ENCODE measurements around the gene RGS11.
"Not testable (repeated sequence)": the region's sequence is repeated elsewhere in the genome, so short reads cannot be mapped to it uniquely, and the experiment has no call there.

RGS11 gene

DNA sequence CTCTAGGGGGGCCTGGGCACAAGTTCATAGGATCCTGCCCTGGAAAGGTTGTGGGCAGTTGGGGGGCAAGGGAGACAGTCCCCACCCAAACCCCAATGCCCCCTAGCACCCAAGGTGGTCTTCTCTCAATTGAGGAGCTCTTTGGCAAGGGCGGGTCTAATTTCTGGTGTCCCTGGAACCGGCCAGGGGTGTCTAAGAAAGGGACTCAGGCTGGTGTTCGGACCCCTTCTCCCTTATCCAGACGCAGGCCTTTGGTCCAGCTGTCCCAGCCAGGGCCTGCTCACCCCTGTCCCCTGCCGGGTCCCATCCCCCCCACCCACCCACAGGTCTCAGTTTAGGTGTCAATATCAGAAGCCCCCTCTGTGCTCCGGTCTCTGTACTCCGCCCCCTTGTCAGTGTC is 3.8 kb upstream of the RGS11 start:
- no peak for DNase-seq

GRCh38 chr16:278863-279366 is 3.2 kb upstream of the RGS11 start:
- DNase-seq, result no peak

- no peak for DNase-seq
These were observed 808 bp upstream of the RGS11 start for GRCh38 chr16:276426-277077.

GRCh38 chr16:275041-275641 is 603 bp downstream of the RGS11 start:
- DNase-seq, result no peak

GRCh38 chr16:273547-274421 is 2.0 kb downstream of the RGS11 start:
- no peak for DNase-seq

GRCh38 chr16:272633-273546 is 2.9 kb downstream of the RGS11 start:
- no peak for DNase-seq

- no peak for DNase-seq
These were observed 5.1 kb downstream of the RGS11 start for GRCh38 chr16:270381-271255.

DNA sequence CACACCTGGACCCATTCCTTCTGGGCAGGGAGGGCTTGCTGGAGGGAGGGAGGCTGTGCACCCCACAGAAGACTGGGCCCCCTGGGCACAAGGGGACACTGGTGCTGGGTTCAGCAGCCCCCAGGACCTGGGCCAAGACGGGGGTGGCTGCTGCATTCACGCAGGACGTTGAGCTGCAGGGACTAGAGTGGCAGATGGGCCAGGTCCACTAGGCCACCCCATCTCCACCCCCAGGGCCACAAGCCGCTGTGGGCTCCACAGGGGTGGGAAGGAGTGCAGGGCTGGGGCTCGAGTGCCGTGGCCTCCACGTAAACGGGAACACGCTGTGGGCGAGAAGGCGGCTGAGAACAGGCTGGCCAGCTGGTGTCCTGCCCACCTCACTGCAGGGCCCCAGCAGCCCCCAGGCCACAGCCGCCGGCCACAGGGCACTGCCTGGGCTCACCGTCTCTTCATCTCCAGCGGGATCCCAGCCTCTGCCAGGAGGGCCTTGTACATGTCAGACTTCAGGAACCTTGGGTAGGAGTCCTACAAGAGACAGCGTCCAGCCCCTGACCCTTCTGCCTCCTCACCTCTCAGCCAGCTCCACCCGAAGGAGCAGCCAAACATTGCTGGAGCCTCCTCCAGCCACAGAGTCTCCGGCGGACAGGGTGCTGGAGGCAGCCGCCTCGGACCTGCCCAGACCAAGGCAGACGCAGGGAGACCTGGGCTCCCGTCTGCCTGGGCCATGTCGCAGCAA is 6.5 kb downstream of the RGS11 start:
- no peak for DNase-seq

DNA sequence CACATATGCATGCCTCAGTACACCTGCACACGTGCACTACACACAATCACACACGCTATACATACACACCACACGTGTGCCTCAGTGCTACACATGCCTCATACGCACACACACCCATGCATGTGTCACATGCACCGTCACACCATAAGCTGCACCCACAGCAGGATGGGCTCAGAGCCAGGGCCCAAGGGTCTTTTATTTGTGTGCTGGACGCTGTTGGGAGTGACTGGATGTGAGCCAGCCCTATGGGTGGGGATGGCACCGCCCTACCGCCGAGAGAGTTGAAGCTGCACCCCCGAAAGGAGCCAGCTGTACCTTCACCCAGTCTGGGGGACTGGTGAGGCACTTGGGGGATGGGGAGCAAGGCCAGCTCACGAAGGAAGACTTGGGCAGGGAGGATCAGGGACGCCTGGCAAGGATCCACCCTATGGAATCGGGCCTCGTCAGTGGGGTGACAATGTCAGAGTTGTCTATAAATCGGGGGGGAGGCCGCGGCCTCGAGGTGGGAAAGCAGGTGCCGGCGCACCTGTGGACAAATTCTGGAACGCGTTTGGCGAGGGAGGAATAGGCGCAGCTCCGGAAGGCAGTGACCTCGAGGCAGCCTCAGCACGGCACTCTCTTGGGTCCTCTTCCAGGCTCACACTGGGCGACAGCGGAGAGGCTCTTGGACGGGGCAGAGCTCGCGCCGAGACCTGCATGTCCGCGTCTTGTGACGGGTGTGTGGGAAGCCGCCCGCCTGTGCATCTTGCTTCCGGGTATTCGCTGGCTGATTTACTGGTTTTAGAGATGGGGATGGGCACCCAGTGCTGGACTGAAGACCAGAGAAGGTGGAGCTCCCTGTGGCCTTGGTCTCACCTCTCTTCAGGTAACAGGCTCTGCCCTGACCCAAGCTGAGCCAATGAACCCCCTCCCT is 7.3 kb downstream of the RGS11 start:
- no peak for DNase-seq

GRCh38 chr16:267562-267961 is 8.2 kb downstream of the RGS11 start:
- DNase-seq, result not testable (repeated sequence)

DNA sequence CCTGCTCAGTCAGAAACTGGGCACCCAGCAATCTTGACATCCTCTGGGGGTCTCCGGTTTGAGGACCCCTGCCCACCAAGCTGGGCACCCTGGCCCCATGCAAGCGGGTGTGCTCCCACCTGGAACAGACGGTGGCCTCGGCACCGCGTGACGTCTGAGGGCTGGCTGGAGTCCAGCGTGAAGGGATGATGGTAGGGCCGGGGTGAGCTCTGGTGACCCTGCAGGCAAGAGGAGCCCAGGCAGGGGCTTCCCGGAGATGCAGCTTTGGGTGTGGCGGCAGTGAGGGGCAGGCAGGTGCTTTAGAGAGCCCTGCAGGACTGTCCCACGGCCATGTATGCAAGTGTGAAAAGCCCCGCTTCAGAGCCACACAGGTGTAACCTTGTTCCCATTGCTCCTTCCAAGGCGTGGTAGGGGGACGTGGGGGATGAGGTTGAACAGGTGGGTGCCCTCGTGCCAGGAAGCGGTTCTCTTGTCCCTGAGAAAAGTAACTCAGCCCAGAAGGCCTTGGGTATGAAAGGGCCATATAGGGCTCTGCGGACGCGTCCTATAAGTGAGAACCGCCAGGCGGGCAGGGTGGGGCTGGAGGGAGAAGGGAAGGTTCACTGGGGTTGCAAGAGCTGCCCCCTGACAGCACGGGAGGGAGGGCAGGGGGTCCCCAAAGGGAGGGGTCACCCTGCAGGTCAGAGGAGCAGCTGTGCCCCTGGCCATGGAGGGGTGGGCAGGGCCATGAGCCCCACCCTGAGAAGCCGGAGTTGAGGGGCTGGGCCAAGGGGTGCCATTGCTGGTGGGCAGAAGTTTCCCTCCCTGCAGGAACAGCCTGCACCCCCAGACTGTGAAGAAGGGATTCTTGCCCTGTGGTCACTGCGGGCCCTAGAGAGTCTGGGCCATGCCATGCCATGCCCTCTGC is 9.2 kb downstream of the RGS11 start:
- no peak for DNase-seq

- DNase-seq, result no peak
These were observed 10.0 kb downstream of the RGS11 start for GRCh38 chr16:265711-266110.

- no peak for DNase-seq
These were observed 10.7 kb downstream of the RGS11 start for GRCh38 chr16:265002-265529.

DNA sequence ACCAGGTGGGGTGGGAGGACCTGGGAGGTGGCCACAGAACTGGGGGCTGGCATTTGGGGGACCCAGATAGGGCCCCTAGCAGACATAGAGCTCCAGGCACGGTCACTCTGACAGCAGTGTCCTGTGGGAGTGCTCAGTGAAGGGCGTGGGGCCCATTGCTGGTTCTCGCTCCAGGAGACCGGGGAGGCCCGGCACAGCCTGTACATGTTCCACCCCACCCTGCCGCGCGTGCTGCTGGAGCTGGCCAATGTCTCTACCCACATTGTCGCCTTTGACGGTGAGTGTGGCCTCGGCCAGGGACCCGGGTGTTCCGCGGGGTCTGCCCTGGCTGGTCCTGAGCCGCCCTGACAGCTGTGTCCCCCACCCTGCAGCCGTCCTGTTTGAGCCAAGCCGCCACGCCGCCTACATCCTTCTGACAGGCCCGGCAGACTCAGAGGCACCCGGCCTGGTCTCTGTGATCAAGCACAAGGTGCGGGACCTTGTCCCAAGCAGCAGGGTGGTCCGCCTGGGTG is 11.2 kb downstream of the RGS11 start:
- DNase-seq, result no peak

DNA sequence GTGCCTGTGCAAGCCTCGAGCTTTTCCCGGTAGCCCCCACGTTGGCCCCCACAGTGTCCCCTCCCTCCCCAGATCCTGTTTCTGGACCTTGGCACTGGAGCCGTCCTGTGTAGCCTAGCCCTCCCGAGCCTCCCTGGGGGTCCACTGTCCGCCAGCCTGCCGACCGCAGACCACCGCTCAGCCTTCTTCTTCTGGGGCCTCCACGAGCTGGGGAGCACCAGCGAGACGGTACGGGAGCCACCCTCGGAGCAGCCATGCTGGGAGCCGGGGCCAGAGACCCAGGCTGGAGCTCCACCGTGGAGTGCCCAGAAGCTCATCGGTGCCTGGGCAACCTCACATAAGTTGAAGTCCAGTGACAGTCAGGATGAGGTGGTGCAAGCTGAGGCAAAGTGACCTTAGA is 11.8 kb downstream of the RGS11 start:
- DNase-seq, result no peak

- no peak for DNase-seq
These were observed 12.5 kb downstream of the RGS11 start for GRCh38 chr16:263182-263774.

GRCh38 chr16:262121-262745 is 13.5 kb downstream of the RGS11 start:
- no peak for DNase-seq

All from HCEC 1CT (cell line).